ENCODE results near the gene ACSM4.

The ACSM4 gene

DNA sequence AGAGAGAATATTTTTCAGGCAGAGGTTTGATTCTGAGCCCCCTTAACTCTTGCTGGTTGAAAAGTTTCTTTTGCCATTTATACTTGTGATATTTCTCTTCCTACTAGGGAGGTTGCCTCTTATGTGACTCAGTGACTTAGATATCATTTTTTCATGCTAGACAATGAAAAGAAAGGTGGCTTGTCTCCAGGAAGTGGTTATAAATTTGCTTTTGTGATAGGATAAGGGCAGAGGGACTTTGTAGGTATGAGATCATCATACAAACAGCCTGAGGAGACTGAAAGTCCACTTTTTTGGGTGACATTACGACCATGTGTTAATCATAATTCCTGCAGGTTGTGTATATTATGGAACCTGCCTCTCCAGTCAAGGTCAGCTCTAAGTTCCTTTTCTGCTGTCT, 35.8 kb downstream of the ACSM4 start:
- DNase-seq (ENCODE audit: low read depth in 2 of 2) = no peak

DNA sequence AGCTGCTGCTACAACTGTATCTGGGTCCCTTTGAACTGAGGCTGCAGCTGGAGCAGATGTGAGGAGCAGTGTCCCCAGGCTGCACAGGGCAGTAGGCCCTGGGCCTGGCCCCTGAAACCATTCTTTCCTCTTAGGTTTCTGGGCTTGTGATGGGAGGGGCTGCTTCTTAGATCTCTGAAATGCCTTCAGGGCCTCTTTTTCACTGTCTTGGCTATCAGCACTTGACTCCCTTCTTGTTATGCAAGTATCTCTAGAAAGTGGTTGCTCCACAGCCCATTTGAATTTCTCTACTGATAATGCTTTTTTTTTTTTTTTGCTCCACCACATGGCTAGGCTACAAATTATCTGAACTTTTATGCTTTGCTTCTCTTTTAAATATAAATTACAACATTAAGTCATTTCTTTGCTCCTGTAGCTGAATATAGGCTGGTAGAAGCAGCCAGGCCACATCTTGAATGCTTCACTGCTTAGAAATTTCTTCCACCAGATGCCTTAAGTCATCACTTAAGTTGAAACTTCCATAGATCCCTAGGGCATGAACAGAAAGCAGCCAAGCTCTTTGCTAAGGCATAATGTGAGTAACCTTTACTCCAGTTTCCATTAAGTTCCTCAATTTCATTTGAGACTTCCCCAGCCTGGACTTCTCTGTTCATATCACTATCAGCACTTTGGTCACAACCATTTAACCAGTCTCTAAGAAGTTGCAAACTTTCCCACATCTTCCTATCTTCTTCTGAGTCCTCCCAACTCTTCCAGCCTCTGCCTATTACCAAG, 41.1 kb downstream of the ACSM4 start:
- DNase-seq (ENCODE audit: low read depth in 2 of 2) = no peak

DNA sequence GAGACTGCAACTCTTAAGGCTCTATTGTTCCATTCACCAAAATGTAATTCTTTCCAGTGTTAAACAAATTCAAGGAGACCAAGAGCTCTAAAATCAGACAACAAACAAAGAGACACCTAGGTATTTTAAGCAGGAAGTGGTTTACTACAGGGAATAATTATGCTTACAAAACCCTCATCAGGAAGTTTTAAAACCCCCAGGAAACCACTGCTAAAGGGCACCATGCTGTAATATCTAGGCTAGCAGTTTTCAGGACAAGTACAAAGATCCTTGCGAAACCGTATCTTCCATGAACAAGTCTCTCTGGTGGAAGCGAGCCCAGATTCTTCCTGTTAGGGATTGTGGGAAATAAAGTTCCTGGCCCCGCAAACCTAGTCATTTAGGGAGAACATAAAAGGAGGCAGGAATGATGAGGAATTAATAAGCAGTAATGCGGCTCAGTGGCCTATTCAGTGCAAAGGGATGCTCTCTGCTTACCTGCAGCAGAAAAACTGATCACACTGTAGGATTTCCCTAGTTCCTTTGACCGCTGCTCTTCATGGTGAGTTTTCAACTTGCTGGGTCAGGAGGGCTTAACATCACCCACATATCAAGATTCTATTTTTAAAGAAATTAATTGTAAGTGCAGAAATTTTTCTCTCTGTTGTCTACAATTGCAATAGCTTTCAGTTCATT, 42.8 kb downstream of the ACSM4 start:
- no peak for DNase-seq (ENCODE audit: low read depth in 2 of 2)

DNA sequence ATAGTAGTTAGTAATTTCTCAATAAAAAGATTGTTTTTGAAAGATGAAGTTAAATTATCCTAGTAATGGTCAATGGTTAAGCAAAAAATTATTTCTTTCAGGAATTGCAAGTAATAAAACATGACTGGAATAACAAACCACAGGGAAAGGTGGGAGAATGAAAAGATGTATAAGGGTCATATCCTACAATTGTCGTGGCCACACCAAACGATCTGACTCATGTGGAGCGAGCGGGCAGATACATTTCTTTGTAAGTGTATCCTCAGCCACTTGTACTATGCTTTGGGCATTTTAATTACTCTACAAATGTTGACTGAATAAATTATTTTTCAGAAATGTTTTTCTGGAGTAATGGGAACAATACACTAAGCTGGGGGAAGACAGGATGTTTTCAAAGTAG, 45.5 kb downstream of the ACSM4 start:
- no peak for DNase-seq (ENCODE audit: low read depth in 2 of 2)

DNA sequence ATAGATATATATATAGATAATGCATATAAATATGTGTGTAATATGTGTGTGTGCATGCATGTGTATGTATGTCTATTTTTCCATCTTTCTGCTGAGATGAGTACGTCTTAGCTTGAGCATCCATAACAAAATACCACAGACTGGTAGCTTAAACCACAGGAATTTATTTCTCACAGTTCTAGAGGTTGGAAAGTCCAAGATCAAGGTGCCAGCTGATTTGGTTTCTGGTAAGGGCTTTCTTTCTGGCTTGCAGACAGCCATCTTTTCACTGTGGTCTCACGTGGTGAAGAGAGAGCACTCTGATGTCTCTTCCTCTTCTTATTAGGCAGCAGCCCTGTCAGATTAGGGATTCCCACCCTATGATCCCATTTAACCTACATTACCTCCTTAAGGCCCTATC, 47.3 kb downstream of the ACSM4 start:
- no peak for DNase-seq (ENCODE audit: low read depth in 2 of 2)

DNA sequence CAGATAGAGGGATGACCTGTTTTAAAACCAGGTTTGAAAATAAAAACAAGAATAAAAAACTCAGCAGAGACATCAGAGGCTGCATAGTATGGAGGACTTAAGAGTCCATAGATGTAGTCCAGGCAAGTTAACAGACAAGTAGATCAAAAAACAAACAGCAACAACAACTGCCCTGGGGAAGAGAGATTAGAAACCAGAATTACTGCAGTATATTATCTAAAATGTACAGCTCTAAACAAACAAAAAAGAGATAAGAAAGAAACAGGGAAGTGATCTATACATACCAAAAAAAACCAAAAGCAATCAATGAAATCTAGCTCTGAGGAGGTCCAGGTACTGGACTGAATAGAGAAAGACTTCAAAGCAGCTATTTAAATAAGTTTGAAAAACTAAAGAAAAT, 48.8 kb downstream of the ACSM4 start:
- no peak for DNase-seq (ENCODE audit: low read depth in 2 of 2)

DNA sequence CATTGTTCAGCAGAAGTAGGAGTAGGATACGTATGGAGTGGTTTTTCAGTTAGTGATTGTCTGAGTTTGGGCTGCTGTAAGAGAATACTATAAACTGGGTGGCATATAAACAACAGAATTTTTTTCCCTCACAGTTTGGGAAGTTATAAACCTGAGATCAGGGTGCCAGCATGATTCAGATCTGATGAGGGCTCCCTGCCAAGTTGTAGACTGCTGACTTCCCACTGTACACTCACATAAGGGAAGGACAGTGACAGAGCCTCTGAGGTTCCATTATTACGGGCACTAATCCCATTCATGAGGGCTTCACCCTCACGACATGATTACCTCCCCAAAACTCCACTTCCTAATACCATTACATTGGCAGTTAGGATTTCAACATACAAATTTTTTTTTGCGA, 50.7 kb downstream of the ACSM4 start:
- no peak for DNase-seq (ENCODE audit: low read depth in 2 of 2)

DNA sequence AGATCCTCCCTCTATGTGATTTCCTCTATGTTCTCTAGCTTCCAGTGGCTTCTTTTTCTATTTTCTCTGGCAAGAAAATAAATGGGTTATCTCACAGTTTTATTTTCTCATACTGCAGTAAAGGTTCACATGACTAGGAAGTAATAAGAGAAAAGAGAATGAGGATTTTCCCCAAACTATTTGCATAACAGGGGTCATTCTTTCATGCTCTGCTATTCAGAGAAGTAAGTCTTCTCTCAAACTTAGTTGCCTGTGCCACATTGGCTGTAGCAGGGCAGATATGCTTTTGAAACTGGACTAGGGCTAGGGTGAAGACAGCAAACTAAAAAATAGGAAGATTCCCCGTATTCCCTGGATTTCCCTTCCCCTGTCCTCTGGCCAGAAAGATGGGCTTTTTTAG, 57.4 kb downstream of the ACSM4 start:
- no peak for DNase-seq (ENCODE audit: low read depth in 2 of 2)

DNA sequence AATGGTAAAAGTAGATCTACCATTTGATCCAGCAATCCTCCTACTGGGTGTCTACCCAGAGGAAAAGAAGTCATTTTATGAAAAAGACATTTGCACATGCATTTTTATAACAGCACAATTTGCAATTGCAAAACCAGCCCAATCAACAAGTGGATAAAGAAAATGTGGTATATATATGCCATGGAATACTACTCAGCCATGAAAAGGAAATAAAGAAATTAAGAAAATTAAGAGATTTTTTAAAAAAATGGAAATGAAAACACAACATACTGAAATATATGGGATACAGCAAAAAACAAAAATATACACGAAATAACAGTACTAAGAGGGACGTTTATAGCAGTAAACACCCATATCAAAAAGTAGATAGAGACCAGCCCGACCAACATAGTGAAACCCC, 58.9 kb downstream of the ACSM4 start:
- no peak for DNase-seq (ENCODE audit: low read depth in 2 of 2)

DNA sequence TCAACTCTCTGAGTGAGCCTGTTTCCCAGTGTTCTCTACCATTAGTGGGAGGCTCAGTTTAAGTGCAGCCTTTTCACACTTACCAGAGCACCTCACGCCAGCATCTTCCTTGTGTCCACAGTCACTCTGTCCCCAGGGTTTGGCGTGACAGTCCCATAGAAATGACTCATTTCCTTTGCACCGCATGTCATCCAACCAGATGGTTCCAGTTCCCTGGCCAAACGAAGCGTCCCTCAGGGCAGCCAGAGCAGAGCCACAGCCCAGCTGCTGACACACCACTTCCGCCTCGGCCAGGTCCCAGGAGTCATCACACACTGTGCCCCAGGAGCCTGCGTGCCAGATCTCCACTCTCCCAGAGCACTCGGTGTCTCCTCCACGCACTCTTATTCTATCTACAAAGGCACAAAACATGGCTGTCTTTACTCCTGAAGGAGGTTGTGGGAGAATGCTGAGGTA, 65.4 kb downstream of the ACSM4 start:
- no peak for DNase-seq (ENCODE audit: low read depth in 2 of 2)

DNA sequence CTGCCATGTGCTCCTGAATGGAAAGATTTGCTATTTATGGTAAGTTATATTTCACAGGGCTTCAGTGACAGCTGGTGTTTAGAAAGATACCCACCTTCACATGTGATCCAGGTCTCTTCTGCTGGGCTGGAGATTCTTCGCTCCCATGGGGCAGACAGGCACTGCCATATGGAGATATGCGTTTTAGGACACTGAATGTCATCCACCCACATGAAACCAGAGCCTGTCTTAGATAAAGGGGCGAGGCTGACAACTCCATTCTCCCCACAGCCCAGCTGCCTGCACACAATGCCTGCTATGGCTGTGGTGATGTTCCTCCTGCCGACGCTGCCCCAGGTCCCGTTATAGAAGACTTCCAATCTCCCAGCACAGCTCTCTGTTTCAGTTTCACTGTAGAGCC, 69.4 kb downstream of the ACSM4 start:
- DNase-seq (ENCODE audit: low read depth in 2 of 2) = no peak

DNA sequence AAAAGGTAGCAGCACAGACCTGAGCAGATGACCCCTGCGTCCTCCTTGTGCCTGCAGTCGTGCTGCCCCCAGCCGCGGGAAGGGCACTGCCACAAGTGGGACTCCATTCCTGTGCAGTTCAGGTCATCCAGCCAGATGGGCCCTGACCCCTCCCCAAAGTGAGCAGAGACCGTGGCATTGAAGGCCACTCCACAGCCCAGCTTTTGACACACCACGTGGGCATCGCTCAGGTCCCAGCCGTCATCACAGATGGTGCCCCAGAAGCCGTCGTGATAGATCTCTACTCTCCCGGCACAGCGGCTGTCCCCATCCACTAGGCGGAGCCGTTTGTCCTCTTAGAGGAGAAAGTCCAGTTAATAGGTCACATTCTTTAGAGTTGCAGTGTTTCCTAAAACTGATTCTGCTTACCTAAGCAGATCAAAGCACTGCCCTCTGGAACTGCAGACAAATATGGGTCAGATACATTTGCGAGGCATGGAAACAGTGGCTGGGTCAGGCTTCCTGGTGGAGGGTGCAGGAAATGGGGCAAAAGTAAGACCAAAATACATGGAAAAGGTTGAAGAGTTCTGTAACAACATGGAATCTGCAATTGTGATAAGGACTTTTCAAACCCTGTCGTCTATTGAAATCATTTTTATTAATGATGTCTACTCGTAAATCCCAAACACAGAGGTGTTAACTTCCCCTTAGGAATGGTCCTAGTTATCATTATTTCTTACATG, 70.7 kb downstream of the ACSM4 start:
- peak in 1 of 2 donors; percentile 11 for DNase-seq (ENCODE audit: low read depth in 2 of 2)

DNA sequence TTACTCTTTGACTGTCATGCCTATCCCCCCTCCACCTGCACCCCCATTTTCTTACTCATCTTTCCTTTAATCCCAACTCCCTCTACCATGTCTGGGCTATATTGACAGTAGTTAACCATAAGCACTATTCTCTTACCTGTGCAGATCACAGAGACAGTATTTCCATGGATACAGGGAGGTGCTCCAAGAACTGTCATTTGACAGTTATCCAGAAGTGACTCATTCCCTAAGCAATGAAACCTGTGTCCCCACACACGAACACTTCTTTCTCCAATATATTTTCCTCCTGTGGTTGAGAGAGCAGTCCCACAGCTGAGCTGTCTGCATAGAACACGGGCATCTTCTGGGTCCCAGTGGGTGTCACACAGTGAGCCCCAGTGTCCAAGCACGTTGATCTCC, 71.3 kb downstream of the ACSM4 start:
- DNase-seq (ENCODE audit: low read depth in 2 of 2) = no peak

DNA sequence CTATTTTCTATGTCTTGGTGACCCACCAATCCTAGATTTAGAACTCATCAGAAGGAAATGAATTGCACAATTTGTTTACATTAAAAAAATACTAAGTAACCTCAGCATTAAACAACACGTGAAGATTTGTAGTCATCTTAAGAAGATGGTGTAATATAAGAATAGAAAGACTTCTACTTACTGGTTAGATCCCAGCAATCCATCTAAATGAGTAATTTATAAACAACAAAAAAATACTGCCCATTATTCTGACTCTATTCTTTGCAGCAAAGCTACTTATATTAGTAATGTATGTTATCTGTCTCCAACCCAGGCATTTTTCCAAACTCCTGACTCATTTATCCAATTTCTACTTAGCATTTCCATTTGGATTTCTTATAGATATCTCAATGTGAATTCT, 72.3 kb downstream of the ACSM4 start:
- no peak for DNase-seq (ENCODE audit: low read depth in 2 of 2)
